Panc1 (cell line): ENCODE measurements around the gene ZFHX3. TPM values are rescaled to one million over a fixed set of nuclear protein-coding genes. Genes with fewer than 3 reads are reported as not detected.

Experiments used
- ATAC-seq: fragments of 200-7000 bp; cut with Tn5 transposase; 2 replicates; pipeline ENCODE4 v1.9.1; 2020; ENCODE audit warnings: mild to moderate bottlenecking, moderate library complexity
- BruUV-seq: library from RNA; stranded (reverse); fragments of 400-500 nt; replicated peaks from 2 replicates; lab custom pipeline; 2021; lab: Mats Ljungman, UMichigan
- CTCF ChIA-PET: fragments of 300-600 bp; sonication (Branson Sonifier 250); formaldehyde crosslinking; loops from one replicate; lab custom pipeline; 2022; ENCODE audit warnings: antibody characterized with exemption; lab: Charles Lee
- POLR2A ChIA-PET: fragments of 300-600 bp; sonication (Branson Sonifier 250); formaldehyde crosslinking; loops from one replicate; lab custom pipeline; 2022; ENCODE audit warnings: antibody characterized with exemption; lab: Charles Lee
- DNase-seq: peaks from one replicate; pipeline ENCODE4 v3.0.0-alpha.2; 2010; ENCODE audit warnings: low read depth, low spot score
- H3K27ac ChIP-seq: 2 replicates; pipeline ENCODE4 v1.5.1; 2011; ENCODE audit warnings: mild to moderate bottlenecking, low read length, inconsistent platforms
- H3K27me3 ChIP-seq: fragments of 200-500 bp; sonication (Bioruptor generic); 2 replicates; pipeline ENCODE4 v1.6.0; 2014; ENCODE audit warnings: low read length, inconsistent platforms; ENCODE audit not compliant: control insufficient read depth, insufficient read depth
- H3K36me3 ChIP-seq: fragments of 200-500 bp; sonication (Bioruptor generic); 2 replicates; pipeline ENCODE4 v1.5.1; 2014; ENCODE audit warnings: inconsistent platforms, mild to moderate bottlenecking, low read length, moderate library complexity; ENCODE audit not compliant: control insufficient read depth, insufficient read depth
- H3K4me1 ChIP-seq: 2 replicates; pipeline ENCODE4 v1.5.1; 2011; ENCODE audit warnings: inconsistent platforms, mild to moderate bottlenecking, low read length, moderate library complexity; ENCODE audit not compliant: control insufficient read depth, insufficient read depth
- H3K4me3 ChIP-seq, 2 experiments: 2 replicates each; pipeline ENCODE4 v1.5.1; 2011 to 2012; ENCODE audit warnings: low read depth in 2 of 2, low read length in 2 of 2, mild to moderate bottlenecking in 2 of 2, inconsistent platforms in 1 of 2, moderate library complexity in 1 of 2
- H3K9me3 ChIP-seq: fragments of 200-500 bp; sonication (Bioruptor generic); 2 replicates; pipeline ENCODE4 v1.5.1; 2014; ENCODE audit warnings: low read depth, mild to moderate bottlenecking, inconsistent platforms, low read length, moderate library complexity; ENCODE audit not compliant: control insufficient read depth, insufficient read depth
- POLR2AphosphoS5 ChIP-seq: IDR thresholded peaks from 2 replicates; pipeline ENCODE4 v1.6.1; 2012; ENCODE audit warnings: mild to moderate bottlenecking, low read depth, low read length, moderate library complexity
- SIN3A ChIP-seq: IDR thresholded peaks from 2 replicates; pipeline ENCODE4 v1.6.1; 2012; ENCODE audit warnings: low read depth, mild to moderate bottlenecking, low read length, moderate library complexity, borderline replicate concordance; ENCODE audit not compliant: insufficient read depth
- TCF7L2 ChIP-seq: IDR thresholded peaks from 2 replicates; pipeline ENCODE4 v1.6.1; 2011; ENCODE audit warnings: mild to moderate bottlenecking, low read depth, low read length, inconsistent platforms
- in situ Hi-C: cut with HindIII; loops from 2 replicates; pipeline ENCODE4 v1.10.0; 2016; ENCODE audit warnings: low sequenced_read_pairs, low pct_unique_long_range_greater_than_20kb
- intact Hi-C: fragments of 100-400 bp; cut with micrococcal nuclease; formaldehyde crosslinking; loops from one replicate; pipeline ENCODE4 v1.10.0; 2022; ENCODE audit not compliant: unreplicated experiment
- total RNA-seq: library from RNA; stranded (reverse); gene quantifications from one replicate; pipeline ENCODE4 v1.2.1, GENCODE V29; 2021; ENCODE audit not compliant: unreplicated experiment
- TF ChIP-seq, protein P1 (sequence below): fragments of 450-650 bp; IDR thresholded peaks from 2 replicates; pipeline ENCODE4 v1.5.1; 2017; ENCODE audit warnings: mild to moderate bottlenecking
- TF ChIP-seq, protein P2 (sequence below), 2 experiments: IDR thresholded peaks; 2 replicates each; pipeline ENCODE4 v1.6.1; 2011 to 2012; ENCODE audit warnings: low read depth in 2 of 2, control low read depth in 1 of 2, low read length in 1 of 2, mild to moderate bottlenecking in 1 of 2, moderate library complexity in 1 of 2; ENCODE audit not compliant: insufficient read depth in 1 of 2

The ZFHX3 gene
- total RNA-seq, 1 experiment from 2014 or later, result 7.1 TPM

DNA sequence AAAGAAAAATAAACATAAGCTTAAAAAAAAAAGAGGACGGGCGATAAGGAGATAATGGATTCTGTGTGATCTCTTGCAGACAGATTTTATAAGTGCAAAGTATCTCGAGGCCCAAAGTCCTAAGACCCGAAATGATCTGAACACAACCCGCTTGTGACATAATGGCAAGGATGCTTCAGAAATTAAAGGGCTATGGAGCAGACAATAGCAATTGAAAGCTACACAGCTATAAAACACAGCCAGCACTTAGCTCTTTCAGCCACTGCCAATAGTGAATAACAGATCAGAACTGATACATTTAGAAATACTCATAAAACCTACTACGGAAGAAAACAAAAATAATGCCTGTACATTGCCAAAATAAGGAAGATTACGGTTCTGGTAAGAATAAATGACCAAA is 117.5 kb downstream of the ZFHX3 start:
- Histone ChIP-seq H3K27me3 (no peaks in the 10 kb centered on the region), H3K9me3 (no peaks in the 10 kb centered on the region), H3K4me1 (no peaks in the 10 kb centered on the region), H3K4me3 (no peak overlapping the region), H3K27ac (no peak overlapping the region), H3K36me3 (no peaks in the 10 kb centered on the region)
- TF ChIP-seq POLR2AphosphoS5 (no peak), TCF7L2 (no peak), SIN3A (no peak)
- TF ChIP-seq, protein P1, sequence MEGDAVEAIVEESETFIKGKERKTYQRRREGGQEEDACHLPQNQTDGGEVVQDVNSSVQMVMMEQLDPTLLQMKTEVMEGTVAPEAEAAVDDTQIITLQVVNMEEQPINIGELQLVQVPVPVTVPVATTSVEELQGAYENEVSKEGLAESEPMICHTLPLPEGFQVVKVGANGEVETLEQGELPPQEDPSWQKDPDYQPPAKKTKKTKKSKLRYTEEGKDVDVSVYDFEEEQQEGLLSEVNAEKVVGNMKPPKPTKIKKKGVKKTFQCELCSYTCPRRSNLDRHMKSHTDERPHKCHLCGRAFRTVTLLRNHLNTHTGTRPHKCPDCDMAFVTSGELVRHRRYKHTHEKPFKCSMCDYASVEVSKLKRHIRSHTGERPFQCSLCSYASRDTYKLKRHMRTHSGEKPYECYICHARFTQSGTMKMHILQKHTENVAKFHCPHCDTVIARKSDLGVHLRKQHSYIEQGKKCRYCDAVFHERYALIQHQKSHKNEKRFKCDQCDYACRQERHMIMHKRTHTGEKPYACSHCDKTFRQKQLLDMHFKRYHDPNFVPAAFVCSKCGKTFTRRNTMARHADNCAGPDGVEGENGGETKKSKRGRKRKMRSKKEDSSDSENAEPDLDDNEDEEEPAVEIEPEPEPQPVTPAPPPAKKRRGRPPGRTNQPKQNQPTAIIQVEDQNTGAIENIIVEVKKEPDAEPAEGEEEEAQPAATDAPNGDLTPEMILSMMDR, result no peak
- TF ChIP-seq, protein P2, sequence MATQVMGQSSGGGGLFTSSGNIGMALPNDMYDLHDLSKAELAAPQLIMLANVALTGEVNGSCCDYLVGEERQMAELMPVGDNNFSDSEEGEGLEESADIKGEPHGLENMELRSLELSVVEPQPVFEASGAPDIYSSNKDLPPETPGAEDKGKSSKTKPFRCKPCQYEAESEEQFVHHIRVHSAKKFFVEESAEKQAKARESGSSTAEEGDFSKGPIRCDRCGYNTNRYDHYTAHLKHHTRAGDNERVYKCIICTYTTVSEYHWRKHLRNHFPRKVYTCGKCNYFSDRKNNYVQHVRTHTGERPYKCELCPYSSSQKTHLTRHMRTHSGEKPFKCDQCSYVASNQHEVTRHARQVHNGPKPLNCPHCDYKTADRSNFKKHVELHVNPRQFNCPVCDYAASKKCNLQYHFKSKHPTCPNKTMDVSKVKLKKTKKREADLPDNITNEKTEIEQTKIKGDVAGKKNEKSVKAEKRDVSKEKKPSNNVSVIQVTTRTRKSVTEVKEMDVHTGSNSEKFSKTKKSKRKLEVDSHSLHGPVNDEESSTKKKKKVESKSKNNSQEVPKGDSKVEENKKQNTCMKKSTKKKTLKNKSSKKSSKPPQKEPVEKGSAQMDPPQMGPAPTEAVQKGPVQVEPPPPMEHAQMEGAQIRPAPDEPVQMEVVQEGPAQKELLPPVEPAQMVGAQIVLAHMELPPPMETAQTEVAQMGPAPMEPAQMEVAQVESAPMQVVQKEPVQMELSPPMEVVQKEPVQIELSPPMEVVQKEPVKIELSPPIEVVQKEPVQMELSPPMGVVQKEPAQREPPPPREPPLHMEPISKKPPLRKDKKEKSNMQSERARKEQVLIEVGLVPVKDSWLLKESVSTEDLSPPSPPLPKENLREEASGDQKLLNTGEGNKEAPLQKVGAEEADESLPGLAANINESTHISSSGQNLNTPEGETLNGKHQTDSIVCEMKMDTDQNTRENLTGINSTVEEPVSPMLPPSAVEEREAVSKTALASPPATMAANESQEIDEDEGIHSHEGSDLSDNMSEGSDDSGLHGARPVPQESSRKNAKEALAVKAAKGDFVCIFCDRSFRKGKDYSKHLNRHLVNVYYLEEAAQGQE (IDR thresholded peaks at IDR 0.05; ENCODE audit: insufficient read depth in 1 of 2, low read depth in 2 of 2, low read length in 1 of 2), result no peak
- no peak for ATAC-seq
- ChIA-PET CTCF (no interaction called here), POLR2A (interaction anchor here (0.7 kb wide), 1 partner anchor 531 kb away, joined by 7 read pairs; no protein-coding TSS in a partner anchor)
- DNase-seq, result no peak
- intact Hi-C loops, result no loop called here
- in situ Hi-C loops, result no loop called here
- BruUV-seq, result no TSS peak

GRCh38 chr16:72928090-72928981 is 119.6 kb downstream of the ZFHX3 start:
- no peak overlapping the region for H3K27ac ChIP-seq
- ATAC-seq, result no peak
- no peaks in the 10 kb centered on the region for H3K4me1 ChIP-seq
- intact Hi-C loops (no loop called here), in situ Hi-C loops (no loop called here)
- H3K27me3 ChIP-seq, result no peaks in the 10 kb centered on the region
- no peak for DNase-seq
- H3K9me3 ChIP-seq, result no peaks in the 10 kb centered on the region
- H3K4me3 ChIP-seq, result no peak overlapping the region
- TF ChIP-seq, protein P1, result no peak
- TF ChIP-seq POLR2AphosphoS5 (no peak), SIN3A (no peak), TCF7L2 (no peak)
- TF ChIP-seq, protein P2 (IDR thresholded peaks at IDR 0.05; ENCODE audit: insufficient read depth in 1 of 2, low read depth in 2 of 2, low read length in 1 of 2), result no peak
- BruUV-seq, result no TSS peak
- ChIA-PET CTCF (no interaction called here), POLR2A (no interaction called here)
- H3K36me3 ChIP-seq, result no peaks in the 10 kb centered on the region
